Transverse colon (tissue), 3 donors: Measurements from ENCODE around the gene SPOCK3.

ENCODE experiments used
- POLR2A ChIP-seq: fragments of 450-650 bp; IDR thresholded peaks from one replicate; pipeline ENCODE4 v1.6.1; 2016; ENCODE audit warnings: antibody characterized with exemption, mild to moderate bottlenecking, moderate library complexity
- POLR2AphosphoS5 ChIP-seq, 3 donors: sonication (generic); formaldehyde crosslinking; IDR thresholded peaks; one replicate each; pipeline ENCODE4 v1.6.1; 2016; ENCODE audit warnings: antibody characterized with exemption in 3 of 3

DNA sequence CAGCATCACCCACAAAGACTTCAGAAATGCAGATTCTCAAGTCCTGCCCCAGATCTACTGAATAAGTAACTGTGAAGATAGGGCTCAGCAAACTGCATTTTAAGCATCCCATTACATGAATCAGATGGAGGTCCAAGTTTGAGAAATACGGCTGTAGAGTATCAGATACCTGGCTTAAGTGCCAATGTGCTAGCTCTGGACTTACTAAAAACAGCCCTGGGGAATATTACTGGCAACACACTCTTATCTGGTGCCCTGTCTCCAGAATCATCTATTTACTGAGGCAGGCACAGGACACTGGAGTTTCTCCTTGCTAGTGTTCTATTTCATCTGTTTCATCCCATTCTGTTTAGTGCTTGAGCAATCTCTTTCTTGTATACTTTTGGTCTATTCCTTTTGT is 105.1 kb downstream of the SPOCK3 start:
- TF ChIP-seq POLR2A (no peak), POLR2AphosphoS5 (IDR thresholded peaks at IDR 0.05) (no peak)
